SK-N-SH (cell line): ENCODE data around the gene CDC42BPG.

ENCODE experiments used
- CTCF ChIP-seq: fragments of 200-600 bp; sonication (generic); IDR thresholded peaks from 2 replicates; pipeline ENCODE4 v1.6.1; 2017; ENCODE audit warnings: antibody characterized with exemption, mild to moderate bottlenecking, moderate library complexity
- ELF1 ChIP-seq: IDR thresholded peaks from 2 replicates; pipeline ENCODE4 v1.4.0; 2012
- EP300 ChIP-seq, 2 experiments: IDR thresholded peaks; 2 replicates each; pipeline versions ENCODE4 v1.4.0 to v1.6.1; 2012; ENCODE audit warnings: borderline replicate concordance in 1 of 2, low read depth in 1 of 2, low read length in 1 of 2
- EZH2phosphoT487 ChIP-seq: fragments of 200-600 bp; sonication (generic); IDR thresholded peaks from 2 replicates; pipeline ENCODE4 v1.6.1; 2017; ENCODE audit warnings: low read depth, mixed run types, mild to moderate bottlenecking, antibody characterized with exemption, moderate library complexity, borderline replicate concordance
- JUND ChIP-seq: IDR thresholded peaks from 2 replicates; pipeline ENCODE4 v1.4.0; 2012
- TCF12 ChIP-seq: IDR thresholded peaks from 2 replicates; pipeline ENCODE4 v1.4.0; 2012

DNA sequence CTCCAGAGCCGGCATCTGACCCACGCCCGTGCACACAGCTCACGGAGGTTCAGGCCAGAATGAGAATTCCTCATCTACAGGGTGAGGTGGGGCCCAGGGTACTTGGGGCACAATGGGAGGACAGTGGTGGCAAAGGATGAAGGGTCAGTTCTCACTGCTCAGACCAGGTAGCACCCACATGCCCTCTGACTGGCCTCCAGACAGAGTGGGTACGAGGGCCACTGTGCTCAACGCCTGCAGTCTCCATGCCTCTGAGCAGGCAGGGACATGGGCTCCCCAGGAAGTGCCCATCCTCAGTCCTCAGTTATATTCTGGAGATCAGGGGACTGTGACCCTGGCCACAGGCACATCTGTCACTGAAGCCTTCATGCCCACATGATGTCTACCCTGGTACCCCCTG, 13.0 kb upstream of the CDC42BPG start:
- TF ChIP-seq TCF12 (no peak), CTCF (no peak), ELF1 (no peak), EZH2phosphoT487 (no peak), JUND (no peak), EP300 (IDR thresholded peaks at IDR 0.05; ENCODE audit: borderline replicate concordance in 1 of 2, low read depth in 1 of 2, low read length in 1 of 2) (no peak)
